CD14-positive monocyte (primary cell): ENCODE data around the gene PKMYT1. TPM values are rescaled to one million over a fixed set of nuclear protein-coding genes. Genes with fewer than 3 reads are reported as not detected.
"Not testable (repeated sequence)": the region's sequence is repeated elsewhere in the genome, so short reads cannot be mapped to it uniquely, and the experiment has no call there.

ENCODE experiments used
- DNase-seq, 3 donors: peaks; one replicate each; pipeline ENCODE4 v3.0.0-alpha.2; 2011 to 2022
- H2AFZ ChIP-seq: 2 replicates; pipeline ENCODE4 v1.6.0; 2012; ENCODE audit warnings: mild to moderate bottlenecking, low read depth, low read length, inconsistent platforms; ENCODE audit not compliant: insufficient read depth, poor library complexity, severe bottlenecking
- H3K27ac ChIP-seq, 2 donors: 1 replicate in 1 of 2; 2 replicates in 1 of 2; pipeline ENCODE4 v1.5.1; 2012 to 2013; ENCODE audit warnings: low read length in 2 of 2, control low read depth in 1 of 2, inconsistent platforms in 1 of 2, low read depth in 1 of 2, mild to moderate bottlenecking in 1 of 2
- H3K27me3 ChIP-seq, 2 donors: one replicate each; pipeline versions ENCODE4 v1.6.0 to v1.6.1; 2011 to 2013; ENCODE audit warnings: low read length in 2 of 2; ENCODE audit not compliant: control insufficient read depth in 2 of 2, insufficient read depth in 2 of 2
- H3K36me3 ChIP-seq, 2 donors: replicated peaks in 1 of 2; 1 replicate in 1 of 2; 2 replicates in 1 of 2; pipeline versions ENCODE4 v1.5.1 to v1.6.1; 2012 to 2013; ENCODE audit warnings: low read length in 2 of 2, control low read depth in 1 of 2, inconsistent platforms in 1 of 2, mild to moderate bottlenecking in 1 of 2; ENCODE audit not compliant: insufficient read depth in 2 of 2, control insufficient read depth in 1 of 2
- H3K4me1 ChIP-seq, 2 donors: 1 replicate in 1 of 2; 2 replicates in 1 of 2; pipeline versions ENCODE4 v1.5.1 to v1.6.1; 2012 to 2013; ENCODE audit warnings: low read length in 2 of 2, control low read depth in 1 of 2, inconsistent platforms in 1 of 2, mild to moderate bottlenecking in 1 of 2, moderate library complexity in 1 of 2; ENCODE audit not compliant: insufficient read depth in 2 of 2, control insufficient read depth in 1 of 2
- H3K4me2 ChIP-seq: replicated peaks from 2 replicates; pipeline ENCODE3; 2012; ENCODE audit warnings: low read length, moderate library complexity, mild to moderate bottlenecking; ENCODE audit not compliant: poor library complexity, severe bottlenecking; ENCODE audit errors: extremely low read depth
- H3K4me3 ChIP-seq, 3 experiments: fragments of 200-600 bp in 1 of 3; sonication (generic) in 1 of 3; replicated peaks in 1 of 3; 1 replicate in 2 of 3; 2 replicates in 1 of 3; pipeline ENCODE4 v1.5.1; 2011 to 2013; ENCODE audit warnings: low read length in 3 of 3, mild to moderate bottlenecking in 3 of 3, control low read depth in 2 of 3, low read depth in 2 of 3, inconsistent platforms in 1 of 3, moderate library complexity in 1 of 3
- H3K79me2 ChIP-seq: 2 replicates; pipeline ENCODE4 v1.6.0; 2012; ENCODE audit warnings: mild to moderate bottlenecking, control low read depth, inconsistent platforms, low read length, moderate library complexity; ENCODE audit not compliant: insufficient read depth
- H3K9ac ChIP-seq: 2 replicates; pipeline ENCODE4 v1.6.0; 2017; ENCODE audit warnings: low read length, mild to moderate bottlenecking; ENCODE audit not compliant: insufficient read depth, poor library complexity, severe bottlenecking
- H3K9me3 ChIP-seq, 2 donors: replicated peaks in 1 of 2; 1 replicate in 1 of 2; 2 replicates in 1 of 2; pipeline versions ENCODE4 v1.5.1 to v1.6.1; 2012 to 2013; ENCODE audit warnings: low read length in 2 of 2, control low read depth in 1 of 2; ENCODE audit not compliant: control insufficient read depth in 1 of 2, insufficient read depth in 1 of 2
- H4K20me1 ChIP-seq: 2 replicates; pipeline ENCODE4 v1.6.0; 2012; ENCODE audit warnings: mild to moderate bottlenecking, low read length, control low read depth, moderate library complexity; ENCODE audit not compliant: insufficient read depth
- H3K27ac Mint-ChIP-seq, 7 donors: one replicate each; pipeline ENCODE4 v1.8.0; 2020; ENCODE audit warnings: mild to moderate bottlenecking in 7 of 7, mixed read lengths in 7 of 7, moderate library complexity in 6 of 7, inconsistent platforms in 2 of 7
- H3K27me3 Mint-ChIP-seq, 3 donors: one replicate each; pipeline ENCODE4 v1.8.0; 2021 to 2022; ENCODE audit warnings: low read depth in 3 of 3, mild to moderate bottlenecking in 3 of 3, mixed read lengths in 3 of 3, moderate library complexity in 3 of 3, inconsistent platforms in 1 of 3
- H3K36me3 Mint-ChIP-seq, 2 donors: one replicate each; pipeline ENCODE4 v1.8.0; 2020; ENCODE audit warnings: mixed read lengths in 2 of 2, inconsistent platforms in 1 of 2, mild to moderate bottlenecking in 1 of 2
- H3K4me1 Mint-ChIP-seq: one replicate; pipeline ENCODE4 v1.8.0; 2020; ENCODE audit warnings: mild to moderate bottlenecking, mixed read lengths
- H3K4me3 Mint-ChIP-seq, 2 donors: one replicate each; pipeline ENCODE4 v1.8.0; 2020; ENCODE audit warnings: mild to moderate bottlenecking in 2 of 2, mixed read lengths in 2 of 2, moderate library complexity in 1 of 2
- H3K9me3 Mint-ChIP-seq, 7 donors: one replicate each; pipeline ENCODE4 v1.8.0; 2020 to 2022; ENCODE audit warnings: mixed read lengths in 7 of 7, mild to moderate bottlenecking in 6 of 7, moderate library complexity in 6 of 7, inconsistent platforms in 2 of 7
- WGBS: methylation state at CpG from one replicate; pipeline ENCODE4 v1.1.5; 2013; ENCODE audit warnings: missing lambda C conversion rate; ENCODE audit not compliant: insufficient coverage; 5-methylcytosine and 5-hydroxymethylcytosine counted together
- intact Hi-C, 2 donors: fragments of 100-400 bp; cut with micrococcal nuclease; formaldehyde crosslinking; loops; one replicate each; pipeline versions ENCODE4 v1.15.0 to v1.15.1; 2023
- polyA plus RNA-seq, 3 donors: library from polyadenylated mRNA; depleted of rRNA in 1 of 3; unstranded in 2 of 3; stranded (reverse) in 1 of 3; fragments of 300-500 nt in 2 of 3; fragments of >200 nt in 1 of 3; fragmentation: Illumina TruSeq in 2 of 3; gene quantifications; 1 replicate in 2 of 3; 2 replicates in 1 of 3; pipeline ENCODE4 v1.2.3, GENCODE V29; 2012 to 2021
- TF ChIP-seq, protein P1 (sequence below): fragments of 200-600 bp; IDR thresholded peaks from one replicate; pipeline ENCODE4 v1.8.0; 2022; ENCODE audit warnings: antibody characterized with exemption, mild to moderate bottlenecking

PKMYT1 gene
- polyA plus RNA-seq, 3 donors = 0.39 to 3.2 (median 3.0) TPM

DNA sequence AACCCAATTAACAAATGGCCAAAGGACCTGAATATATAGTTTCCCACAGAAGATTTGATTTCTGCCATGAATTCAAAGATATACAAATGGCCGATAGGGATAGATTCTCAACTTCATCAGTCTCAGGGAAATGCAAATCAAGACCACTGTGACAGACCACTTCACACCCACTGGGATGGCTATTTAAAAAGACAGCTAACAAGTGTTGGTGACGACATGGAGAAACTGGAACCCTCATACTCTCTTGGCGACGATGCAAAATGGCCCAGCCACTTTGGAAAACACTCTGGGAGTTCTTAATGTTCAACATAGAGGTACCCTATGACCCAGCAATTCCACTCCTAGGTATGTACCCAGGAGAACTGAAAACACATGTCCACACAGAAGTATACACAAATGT is 33.6 kb downstream of the PKMYT1 start:
- Histone ChIP-seq H3K4me1 (no peaks in the 10 kb centered on the region), H3K4me2 (no peak overlapping the region), H2AFZ (no peak overlapping the region), H3K27me3 (no peaks in the 10 kb centered on the region), H3K27ac (no peak overlapping the region), H3K9ac (no peak overlapping the region), H3K36me3 (peaks cover 15 to 34% of the 10 kb centered on the region in 2 donors), H3K4me3 (no peak overlapping the region), H3K79me2 (no peaks in the 10 kb centered on the region), H4K20me1 (no peaks in the 10 kb centered on the region), H3K9me3 (no peaks in the 10 kb centered on the region)
- TF ChIP-seq, protein P1, sequence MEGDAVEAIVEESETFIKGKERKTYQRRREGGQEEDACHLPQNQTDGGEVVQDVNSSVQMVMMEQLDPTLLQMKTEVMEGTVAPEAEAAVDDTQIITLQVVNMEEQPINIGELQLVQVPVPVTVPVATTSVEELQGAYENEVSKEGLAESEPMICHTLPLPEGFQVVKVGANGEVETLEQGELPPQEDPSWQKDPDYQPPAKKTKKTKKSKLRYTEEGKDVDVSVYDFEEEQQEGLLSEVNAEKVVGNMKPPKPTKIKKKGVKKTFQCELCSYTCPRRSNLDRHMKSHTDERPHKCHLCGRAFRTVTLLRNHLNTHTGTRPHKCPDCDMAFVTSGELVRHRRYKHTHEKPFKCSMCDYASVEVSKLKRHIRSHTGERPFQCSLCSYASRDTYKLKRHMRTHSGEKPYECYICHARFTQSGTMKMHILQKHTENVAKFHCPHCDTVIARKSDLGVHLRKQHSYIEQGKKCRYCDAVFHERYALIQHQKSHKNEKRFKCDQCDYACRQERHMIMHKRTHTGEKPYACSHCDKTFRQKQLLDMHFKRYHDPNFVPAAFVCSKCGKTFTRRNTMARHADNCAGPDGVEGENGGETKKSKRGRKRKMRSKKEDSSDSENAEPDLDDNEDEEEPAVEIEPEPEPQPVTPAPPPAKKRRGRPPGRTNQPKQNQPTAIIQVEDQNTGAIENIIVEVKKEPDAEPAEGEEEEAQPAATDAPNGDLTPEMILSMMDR = no peak
- no peak for DNase-seq
- no peak overlapping the region for H3K4me3 Mint-ChIP-seq
- WGBS = 93% methylated on average over 3 of the region's 4 CpGs
- H3K9me3 Mint-ChIP-seq = no peaks in the 10 kb centered on the region
- H3K36me3 Mint-ChIP-seq = peaks cover 28 to 44% of the 10 kb centered on the region in 2 donors
- H3K4me1 Mint-ChIP-seq = no peaks in the 10 kb centered on the region
- no peaks in the 10 kb centered on the region for H3K27me3 Mint-ChIP-seq
- H3K27ac Mint-ChIP-seq = no peak overlapping the region
- intact Hi-C loops = no loop called here

DNA sequence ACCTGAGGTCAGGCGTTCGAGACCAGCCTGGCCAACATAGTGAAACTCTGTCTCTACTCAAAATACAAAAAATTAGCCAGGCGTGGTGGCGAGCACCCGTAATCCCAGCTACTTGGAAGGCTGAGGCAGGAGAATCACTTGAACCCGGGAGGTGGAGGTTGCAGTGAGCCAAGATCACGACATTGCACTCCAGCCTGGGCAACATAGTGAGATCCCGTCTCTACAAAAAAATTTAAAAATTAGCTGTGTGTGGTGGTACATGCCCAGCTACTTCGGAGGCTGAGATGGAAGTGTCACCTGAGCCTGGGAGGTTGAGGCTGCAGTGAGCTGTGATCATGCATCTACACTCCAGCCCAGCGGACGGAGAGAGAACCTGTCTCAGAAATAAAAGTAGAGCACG is 36.5 kb downstream of the PKMYT1 start:
- H3K4me1 ChIP-seq, H3K9me3 Mint-ChIP-seq, H2AFZ ChIP-seq, H3K79me2 ChIP-seq, H3K9me3 ChIP-seq, H3K27me3 Mint-ChIP-seq, H4K20me1 ChIP-seq, H3K27ac ChIP-seq, H3K9ac ChIP-seq, H3K4me3 ChIP-seq, DNase-seq, H3K4me2 ChIP-seq, H3K27me3 ChIP-seq, H3K4me1 Mint-ChIP-seq, intact Hi-C loops, H3K4me3 Mint-ChIP-seq: not testable (repeated sequence)
- peak overlapping the region in 1 of 7 donors; percentile 31 for H3K27ac Mint-ChIP-seq
- peaks cover 46 to 63% of the 10 kb centered on the region in 2 donors for H3K36me3 Mint-ChIP-seq
- H3K36me3 ChIP-seq = peaks cover 29 to 55% of the 10 kb centered on the region in 2 donors
- WGBS = 86% methylated on average over 11 of the region's 12 CpGs
